Measurements from ENCODE around the gene C9orf78. TPM values are rescaled to one million over a fixed set of nuclear protein-coding genes. Genes with fewer than 3 reads are reported as not detected.

Gene C9orf78, protein sequence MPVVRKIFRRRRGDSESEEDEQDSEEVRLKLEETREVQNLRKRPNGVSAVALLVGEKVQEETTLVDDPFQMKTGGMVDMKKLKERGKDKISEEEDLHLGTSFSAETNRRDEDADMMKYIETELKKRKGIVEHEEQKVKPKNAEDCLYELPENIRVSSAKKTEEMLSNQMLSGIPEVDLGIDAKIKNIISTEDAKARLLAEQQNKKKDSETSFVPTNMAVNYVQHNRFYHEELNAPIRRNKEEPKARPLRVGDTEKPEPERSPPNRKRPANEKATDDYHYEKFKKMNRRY
- 38.5 and 44.6 TPM in 2 replicates for total RNA-seq

DNA sequence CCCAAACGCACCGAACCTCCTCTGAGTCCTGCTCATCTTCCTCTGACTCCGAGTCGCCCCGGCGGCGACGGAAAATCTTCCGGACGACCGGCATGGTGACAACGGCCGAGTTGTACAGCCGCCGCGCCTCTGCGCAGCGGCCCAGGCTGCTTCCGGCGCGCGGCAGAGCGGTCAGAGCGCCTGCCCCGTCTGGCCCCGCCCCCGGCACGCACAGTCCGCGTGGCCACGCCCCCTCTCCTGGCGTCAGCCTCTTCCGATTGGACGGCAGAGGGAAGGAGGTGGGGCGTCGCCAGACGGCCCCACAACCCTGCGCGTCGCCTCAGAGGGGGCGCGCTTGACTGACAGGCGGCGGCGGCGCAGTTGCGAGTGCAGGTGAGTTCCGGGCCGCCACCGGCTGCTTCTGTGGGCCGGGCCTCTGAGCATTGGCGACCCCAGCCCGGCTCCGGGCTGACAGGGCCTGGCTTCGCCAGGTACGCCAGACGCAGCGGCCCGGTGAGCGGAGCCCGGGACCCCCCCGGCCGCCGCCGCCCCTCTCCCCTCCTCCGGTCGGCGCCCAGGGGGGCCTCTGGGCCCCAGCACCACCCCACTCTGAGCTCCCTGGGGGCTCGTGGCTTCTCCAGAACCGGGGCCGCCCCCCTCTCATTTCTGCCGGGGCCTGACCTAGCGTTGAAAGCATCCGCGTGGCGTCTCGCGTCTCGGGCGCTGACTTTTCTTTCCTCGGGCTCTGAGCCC lies at the start of gene C9orf78, which contains the start of gene USP20:
C9orf78 (minus strand) TSS at position 148 of the 732 bp plus-strand sequence; CDS start at position 94, 54 bp downstream.
USP20 (plus strand) TSS at position 331 of the 732 bp plus-strand sequence. CDS start 17,098 bp downstream, outside the sequence.

DNA sequence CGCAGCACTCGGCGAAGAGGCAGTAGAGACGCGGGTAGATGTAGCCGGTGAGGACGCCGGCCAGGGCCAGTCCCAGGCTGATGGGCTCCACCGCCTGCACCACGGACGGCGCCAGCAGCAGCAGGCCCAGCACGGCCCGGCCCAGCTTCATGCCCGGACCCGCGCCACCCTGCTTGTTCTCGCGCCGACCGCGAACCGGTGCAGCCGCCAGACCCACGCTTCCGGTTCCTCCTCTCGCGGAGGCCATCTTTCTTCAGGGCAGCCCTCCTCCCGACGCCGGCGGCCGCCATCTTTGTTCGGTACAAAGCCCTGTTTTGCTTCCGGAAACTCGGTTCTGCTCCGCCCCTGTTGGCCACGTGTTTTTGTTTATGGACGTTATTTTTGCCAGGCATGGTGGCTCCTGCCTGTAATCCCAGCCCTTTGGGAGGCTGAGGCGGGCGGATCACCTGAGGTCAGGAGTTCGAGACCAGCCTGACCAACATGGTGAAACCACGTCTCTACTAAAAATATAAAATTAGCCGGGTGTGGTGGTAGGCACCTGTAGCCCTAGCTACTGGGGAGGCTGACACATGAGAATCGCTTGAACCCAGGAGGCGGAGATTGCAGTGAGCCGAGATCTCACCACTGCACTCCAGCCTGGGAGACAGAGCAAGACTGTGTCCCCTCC lies 11.0 kb downstream of the C9orf78 start, which contains the start of gene TOR1A:
TOR1A (minus strand) TSS at position 202 of the 667 bp plus-strand sequence; CDS start at position 151, 51 bp downstream.

DNA sequence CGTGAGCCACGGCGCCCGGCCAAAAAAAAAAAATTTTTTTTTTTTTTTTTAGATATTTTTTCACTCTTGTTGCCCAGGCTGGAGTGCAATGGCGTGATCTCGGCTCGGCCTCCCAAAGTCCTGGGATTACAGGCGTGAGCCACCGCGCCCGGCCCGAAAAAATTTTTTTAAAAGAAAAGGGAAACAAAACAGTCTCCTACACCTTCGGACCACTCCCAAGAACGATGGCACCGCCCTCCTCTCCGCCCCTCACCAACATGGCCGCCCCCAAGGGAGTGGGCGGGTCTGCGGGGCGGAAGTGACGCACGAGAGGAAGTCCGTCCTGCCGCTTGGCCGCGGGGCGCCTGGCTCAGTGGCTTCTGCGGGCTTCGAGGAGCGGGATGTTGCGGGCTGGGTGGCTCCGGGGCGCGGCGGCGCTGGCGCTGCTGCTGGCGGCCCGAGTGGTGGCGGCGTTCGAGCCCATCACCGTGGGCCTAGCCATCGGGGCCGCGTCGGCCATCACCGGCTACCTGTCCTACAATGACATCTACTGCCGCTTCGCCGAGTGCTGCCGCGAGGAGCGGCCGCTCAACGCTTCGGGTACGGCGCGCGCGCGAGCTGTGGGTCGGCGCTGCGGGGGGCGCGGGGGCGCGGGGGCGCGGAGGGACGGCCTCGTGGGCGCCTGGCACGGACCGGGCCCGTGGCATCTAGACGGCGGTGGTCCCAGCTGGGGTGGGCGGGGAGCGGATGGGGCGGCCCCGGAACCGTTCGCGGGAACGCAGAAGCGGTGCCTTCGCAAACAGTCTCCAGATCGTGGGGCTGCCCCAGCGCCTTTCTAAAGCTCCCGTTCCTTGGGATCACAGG lies 32.0 kb downstream of the C9orf78 start, which contains the start of gene TOR1B:
TOR1B (plus strand) TSS at position 352 of the 843 bp plus-strand sequence; CDS start at position 381, 29 bp downstream.

Other genes starting within 250 kb of the C9orf78 start
- gene C9orf50, start 214.2 kb downstream of the C9orf78 start, total RNA-seq, result 0.50 TPM in 1 of 2 replicates, not detected in the other
- gene NTMT1, start 209.1 kb downstream of the C9orf78 start, total RNA-seq, result 83.8 and 90.4 TPM in 2 replicates
- 23.5 and 23.6 TPM in 2 replicates for gene ASB6, start 193.1 kb downstream of the C9orf78 start, total RNA-seq
- gene PRRX2, start 169.6 kb downstream of the C9orf78 start, total RNA-seq, result 14.3 and 14.9 TPM in 2 replicates
- 4.0 TPM in 2 replicates for gene PTGES, start 82.2 kb downstream of the C9orf78 start, total RNA-seq
- 25.1 and 31.3 TPM in 2 replicates for gene TOR1B, start 32.1 kb downstream of the C9orf78 start, total RNA-seq
- gene TOR1A, start 11.1 kb downstream of the C9orf78 start, total RNA-seq, result 62.4 and 66.2 TPM in 2 replicates
- 10.6 and 10.9 TPM in 2 replicates for gene USP20, start 183 bp upstream of the C9orf78 start, total RNA-seq
- gene FNBP1, start 207.9 kb upstream of the C9orf78 start, total RNA-seq, result 5.9 and 9.4 TPM in 2 replicates
- gene GPR107, start 218.6 kb upstream of the C9orf78 start, total RNA-seq, result 17.1 and 17.5 TPM in 2 replicates

Measured in bronchus fibroblast of lung (primary cell).